H1 (cell line): Measurements from ENCODE around the gene PHF13. TPM values are rescaled to one million over a fixed set of nuclear protein-coding genes. Genes with fewer than 3 reads are reported as not detected.

ENCODE experiments used
- CTCF ChIA-PET: fragments of 300-600 bp; sonication (Branson Sonifier 250); formaldehyde crosslinking; loops from one replicate; lab custom pipeline; 2021; ENCODE audit not compliant: partially characterized antibody; lab: Charles Lee
- POLR2A ChIA-PET: fragments of 300-600 bp; sonication (Branson Sonifier 250); formaldehyde crosslinking; loops from one replicate; lab custom pipeline; 2021; ENCODE audit warnings: inconsistent platforms; ENCODE audit not compliant: partially characterized antibody; lab: Charles Lee
- DNase-seq, 2 experiments: peaks; one replicate each; pipeline versions ENCODE4 v3.0.0 to v3.0.0-alpha.2; 2010 to 2022; ENCODE audit warnings: low spot score in 2 of 2, low read depth in 1 of 2, mixed read lengths in 1 of 2
- FAIRE-seq: peaks from 2 replicates; lab custom pipeline; 2011; peaks lifted over from hg19 to GRCh38; lab: Jason Lieb, UNC
- H2AFZ ChIP-seq: 2 replicates; pipeline ENCODE4 v1.8.1; 2012; ENCODE audit warnings: low read length, inconsistent platforms
- H2AK5ac ChIP-seq: 2 replicates; pipeline ENCODE4 v1.6.1; 2013; ENCODE audit warnings: low read depth, low read length
- H2BK120ac ChIP-seq: replicated peaks from 2 replicates; pipeline ENCODE3; 2013; ENCODE audit warnings: low read depth, low read length, inconsistent platforms
- H2BK12ac ChIP-seq: 2 replicates; pipeline ENCODE4 v1.6.1; 2013; ENCODE audit warnings: low read depth, low read length
- H2BK15ac ChIP-seq: 2 replicates; pipeline ENCODE4 v1.6.1; 2013; ENCODE audit warnings: low read length
- H2BK20ac ChIP-seq: 2 replicates; pipeline ENCODE4 v1.6.1; 2013; ENCODE audit warnings: low read length
- H2BK5ac ChIP-seq: 2 replicates; pipeline ENCODE4 v1.6.1; 2013; ENCODE audit warnings: low read depth, low read length
- H3K14ac ChIP-seq: 2 replicates; pipeline ENCODE4 v1.6.1; 2013; ENCODE audit warnings: inconsistent platforms; ENCODE audit not compliant: insufficient read length
- H3K18ac ChIP-seq: 2 replicates; pipeline ENCODE4 v1.6.1; 2013; ENCODE audit warnings: low read length; ENCODE audit errors: extremely low read depth
- H3K23ac ChIP-seq: 2 replicates; pipeline ENCODE4 v1.6.1; 2013; ENCODE audit warnings: inconsistent platforms; ENCODE audit not compliant: insufficient read length
- H3K23me2 ChIP-seq: 2 replicates; pipeline ENCODE4 v1.6.1; 2013; ENCODE audit warnings: low read depth, low read length
- H3K27ac ChIP-seq: 2 replicates; pipeline ENCODE4 v1.6.1; 2011; ENCODE audit warnings: low read depth, low read length, inconsistent platforms
- H3K27me3 ChIP-seq, 4 experiments: replicated peaks in 1 of 4; 1 replicate in 1 of 4; 2 replicates in 3 of 4; pipeline versions ENCODE4 v1.6.1 to v1.8.1; 2011 to 2013; ENCODE audit warnings: low read length in 3 of 4, mild to moderate bottlenecking in 3 of 4, inconsistent platforms in 2 of 4, mixed read lengths in 2 of 4, moderate library complexity in 1 of 4; ENCODE audit not compliant: control insufficient read depth in 3 of 4, insufficient read depth in 3 of 4; ENCODE audit errors: extremely low read depth in 1 of 4
- H3K36me3 ChIP-seq, 4 experiments: 2 replicates each; pipeline versions ENCODE4 v1.6.1 to v1.8.1; 2011 to 2013; ENCODE audit warnings: mild to moderate bottlenecking in 4 of 4, low read length in 3 of 4, moderate library complexity in 2 of 4, control low read depth in 1 of 4, inconsistent platforms in 1 of 4; ENCODE audit not compliant: insufficient read depth in 4 of 4, control insufficient read depth in 2 of 4
- H3K4ac ChIP-seq: replicated peaks from 2 replicates; pipeline ENCODE3; 2013; ENCODE audit warnings: low read length, low read depth, mixed read lengths, inconsistent platforms; ENCODE audit not compliant: insufficient read length
- H3K4me1 ChIP-seq, 4 experiments: replicated peaks in 1 of 4; 1 replicate in 1 of 4; 2 replicates in 3 of 4; pipeline versions ENCODE4 v1.6.1 to v1.8.1; 2011 to 2013; ENCODE audit warnings: low read length in 3 of 4, inconsistent platforms in 2 of 4, mixed read lengths in 1 of 4; ENCODE audit not compliant: insufficient read depth in 4 of 4, control insufficient read depth in 3 of 4
- H3K4me2 ChIP-seq, 2 experiments: 2 replicates each; pipeline versions ENCODE4 v1.6.1 to v1.8.1; 2011 to 2013; ENCODE audit warnings: low read depth in 2 of 2, low read length in 2 of 2, control low read depth in 1 of 2, inconsistent platforms in 1 of 2, mild to moderate bottlenecking in 1 of 2; ENCODE audit not compliant: insufficient read depth in 1 of 2
- H3K4me3 ChIP-seq, 4 experiments: fragments of 200-600, 300-600 bp in 1 of 4; sonication (generic), shearing (Covaris generic), sonication (Bioruptor Twin) in 1 of 4; 2 replicates each; pipeline versions ENCODE4 v1.5.1 to v1.8.1; 2011 to 2016; ENCODE audit warnings: low read length in 4 of 4, low read depth in 3 of 4, control low read depth in 2 of 4, inconsistent platforms in 2 of 4, mild to moderate bottlenecking in 2 of 4, mixed read lengths in 1 of 4, moderate library complexity in 1 of 4; ENCODE audit not compliant: insufficient read depth in 2 of 4; ENCODE audit errors: extremely low read depth in 1 of 4
- H3K56ac ChIP-seq: replicated peaks from 2 replicates; pipeline ENCODE3; 2013; ENCODE audit warnings: low read depth, mild to moderate bottlenecking, mixed read lengths, low read length, inconsistent platforms; ENCODE audit not compliant: insufficient read length
- H3K79me1 ChIP-seq: 2 replicates; pipeline ENCODE4 v1.6.1; 2013; ENCODE audit warnings: low read depth, low read length, control low read depth
- H3K79me2 ChIP-seq, 2 experiments: 2 replicates each; pipeline versions ENCODE4 v1.6.1 to v1.8.1; 2012 to 2013; ENCODE audit warnings: low read length in 2 of 2, mild to moderate bottlenecking in 2 of 2, inconsistent platforms in 1 of 2; ENCODE audit not compliant: insufficient read depth in 2 of 2, control insufficient read depth in 1 of 2
- H3K9ac ChIP-seq, 4 experiments: replicated peaks in 1 of 4; 1 replicate in 1 of 4; 2 replicates in 3 of 4; pipeline versions ENCODE4 v1.6.1 to v1.8.1; 2011 to 2013; ENCODE audit warnings: low read depth in 3 of 4, low read length in 3 of 4, control low read depth in 2 of 4, mild to moderate bottlenecking in 2 of 4, moderate library complexity in 2 of 4, inconsistent platforms in 1 of 4; ENCODE audit errors: extremely low read depth in 1 of 4
- H3K9me3 ChIP-seq, 2 experiments: 2 replicates each; pipeline versions ENCODE4 v1.6.1 to v1.8.1; 2012 to 2013; ENCODE audit warnings: mild to moderate bottlenecking in 2 of 2, moderate library complexity in 2 of 2, control low read depth in 1 of 2, inconsistent platforms in 1 of 2, low read depth in 1 of 2, low read length in 1 of 2, mixed read lengths in 1 of 2; ENCODE audit not compliant: insufficient read depth in 2 of 2
- H4K20me1 ChIP-seq, 2 experiments: replicated peaks in 1 of 2; 2 replicates each; pipeline versions ENCODE3 to v1.8.1; 2011 to 2013; ENCODE audit warnings: inconsistent platforms in 2 of 2, low read length in 2 of 2, mild to moderate bottlenecking in 1 of 2; ENCODE audit not compliant: insufficient read depth in 2 of 2, control insufficient read depth in 1 of 2
- H4K5ac ChIP-seq: 2 replicates; pipeline ENCODE4 v1.6.1; 2013; ENCODE audit warnings: low read length, low read depth, mixed read lengths, inconsistent platforms; ENCODE audit not compliant: insufficient read length
- H4K8ac ChIP-seq: 2 replicates; pipeline ENCODE4 v1.8.0; 2013; ENCODE audit warnings: mild to moderate bottlenecking, moderate library complexity, low read length, inconsistent platforms; ENCODE audit not compliant: insufficient read depth; ENCODE audit errors: extremely low read depth
- H4K91ac ChIP-seq: replicated peaks from 2 replicates; pipeline ENCODE3; 2013; ENCODE audit warnings: low read length, mixed read lengths, inconsistent platforms; ENCODE audit not compliant: insufficient read length
- ASH2L ChIP-seq: fragments of 200-600, 300-600 bp; sonication (generic); IDR thresholded peaks from one replicate; pipeline ENCODE4 v1.7.1; 2017; ENCODE audit warnings: low read length
- CREB1 ChIP-seq: IDR thresholded peaks from 2 replicates; pipeline ENCODE4 v1.6.1; 2012; ENCODE audit warnings: inconsistent platforms
- CTBP2 ChIP-seq: IDR thresholded peaks from 2 replicates; pipeline ENCODE4 v1.7.0; 2011; ENCODE audit warnings: borderline replicate concordance, mild to moderate bottlenecking, moderate library complexity, mixed read lengths, low read length; ENCODE audit not compliant: insufficient read depth, insufficient read length
- CTCF ChIP-seq, 3 experiments: IDR thresholded peaks; 1 replicate in 2 of 3; 2 replicates in 1 of 3; pipeline versions ENCODE4 v1.5.1 to v1.6.1; 2011; ENCODE audit warnings: low read length in 3 of 3, mild to moderate bottlenecking in 3 of 3, inconsistent platforms in 2 of 3, low read depth in 1 of 3, moderate library complexity in 1 of 3; ENCODE audit not compliant: insufficient read depth in 1 of 3; ENCODE audit errors: control extremely low read depth in 1 of 3
- JUN ChIP-seq: IDR thresholded peaks from 2 replicates; pipeline ENCODE4 v1.6.1; 2011; ENCODE audit warnings: low read depth, mild to moderate bottlenecking, improper control_type of control experiment, low read length
- NRF1 ChIP-seq: IDR thresholded peaks from 2 replicates; pipeline ENCODE4 v1.6.1; 2011; ENCODE audit warnings: mild to moderate bottlenecking, low read depth, low read length, improper control_type of control experiment
- POU5F1 ChIP-seq: IDR thresholded peaks from 2 replicates; pipeline ENCODE4 v1.6.1; 2011; ENCODE audit warnings: low read depth, mild to moderate bottlenecking, low read length, moderate library complexity
- SAP30 ChIP-seq: fragments of 300-600 bp; sonication (generic); IDR thresholded peaks from 2 replicates; pipeline ENCODE4 v1.7.1; 2012; ENCODE audit warnings: low read length, moderate library complexity, mild to moderate bottlenecking, inconsistent platforms; ENCODE audit not compliant: insufficient read depth, insufficient replicate concordance
- SIX5 ChIP-seq: IDR thresholded peaks from 2 replicates; pipeline ENCODE4 v1.6.1; 2011; ENCODE audit warnings: mild to moderate bottlenecking, low read depth, low read length
- YY1 ChIP-seq: IDR thresholded peaks from 2 replicates; pipeline ENCODE4 v1.6.1; 2011; ENCODE audit warnings: low read depth, mild to moderate bottlenecking, low read length
- WGBS, 2 experiments: shearing (Covaris generic) in 1 of 2; methylation state at CpG; one replicate each; pipeline versions ENCODE4 v1.1.6 to v1.1.7; 2013 to 2015; ENCODE audit warnings: low lambda C conversion rate in 2 of 2, mixed read lengths in 2 of 2, inconsistent platforms in 1 of 2, low coverage in 1 of 2, missing lambda C conversion rate in 1 of 2; ENCODE audit not compliant: insufficient replicate concordance in 2 of 2, insufficient coverage in 1 of 2, insufficient read length in 1 of 2; ENCODE audit errors: extremely low coverage in 1 of 2, missing lambda C conversion rate in 1 of 2; 5-methylcytosine and 5-hydroxymethylcytosine counted together
- polyA plus RNA-seq, 7 experiments: library from polyadenylated mRNA; depleted of rRNA in 3 of 7; stranded (reverse) in 5 of 7; unstranded in 2 of 7; fragments of >200 nt in 5 of 7; fragments of 200-250 nt in 2 of 7; gene quantifications; 1 replicate in 5 of 7; 2 replicates in 1 of 7; 4 replicates in 1 of 7; pipeline versions ENCODE4 v1.2.1 to v1.2.3, GENCODE V29; 2011 to 2013; ENCODE audit warnings: missing spikeins in 2 of 7, mixed read lengths in 2 of 7
- total RNA-seq: library from RNA; stranded (reverse); fragmentation: NEBNext Ultra II Directional; extraction: Animal tissue kit (Norgen Biotek cat#: 25700); gene quantifications from 2 replicates; pipeline ENCODE4 v1.2.1, GENCODE V29; 2021

Gene PHF13
- total and polyA plus RNA-seq, 2 of the 8 experiments (the other 6 are each of a cell fraction or from before 2014, with no cell fraction given): 11.7 to 39.6 TPM

GRCh38 chr1:6628971-6629479 is 15.5 kb downstream of the PHF13 start:
- 89% methylated on average over 12 of the region's 12 CpGs; no CpG with 5 or more reads in 1 of the 2 experiments for WGBS, 2 experiments
- no peak overlapping the region for H3K56ac ChIP-seq
- H3K23ac ChIP-seq: no peak overlapping the region
- ChIA-PET POLR2A (interaction anchor here (0.8 to 14.3 kb wide), 2 partner anchors 11 to 29 kb away, joined by 3 to 175 read pairs; partner anchors contain the start of gene KLHL21), CTCF (interaction anchor here (0.8 to 2.7 kb wide), 3 partner anchors 8 to 17 kb away, joined by 3 to 10 read pairs (median 4); no protein-coding TSS in a partner anchor)
- no peak overlapping the region for H2AFZ ChIP-seq
- 0 out of 7 replicates have a peak, but pooled peaks cover 0 to 2% (median 0%) of the 10 kb centered on the region in 4 experiments for H3K4me1 ChIP-seq
- DNase-seq: no peak
- no peak overlapping the region for H2BK15ac ChIP-seq
- no peak overlapping the region for H3K4me2 ChIP-seq
- peaks cover 0 to 11% of the 10 kb centered on the region in 2 experiments; a peak in 3 of 4 replicates for H3K79me2 ChIP-seq
- no peaks in the 10 kb centered on the region for H3K9me3 ChIP-seq
- H3K4ac ChIP-seq: no peak overlapping the region
- no peak overlapping the region for H3K27ac ChIP-seq
- H3K14ac ChIP-seq: no peak overlapping the region
- H2BK120ac ChIP-seq: no peak overlapping the region
- H3K4me3 ChIP-seq: no peak overlapping the region
- H4K5ac ChIP-seq: no peak overlapping the region
- no peaks in the 10 kb centered on the region for H3K27me3 ChIP-seq
- no peak overlapping the region for H4K91ac ChIP-seq
- no peak for FAIRE-seq
- peaks cover 0 to 21% (median 2%) of the 10 kb centered on the region in 4 experiments; a peak in 5 of 8 replicates for H3K36me3 ChIP-seq
- no peaks in the 10 kb centered on the region; the same call in 1 of the 2 replicates for H3K23me2 ChIP-seq
- no peak overlapping the region for H2AK5ac ChIP-seq
- H2BK5ac ChIP-seq: no peak overlapping the region
- peaks cover 2% of the 10 kb centered on the region; the same call in 1 of the 2 replicates for H3K79me1 ChIP-seq
- no peak overlapping the region for H3K9ac ChIP-seq
- no peak overlapping the region for H2BK20ac ChIP-seq
- peaks cover under 1 to 11% of the 10 kb centered on the region in 2 experiments for H4K20me1 ChIP-seq
- H3K18ac ChIP-seq: no peak overlapping the region
- H4K8ac ChIP-seq: no peak overlapping the region
- no peak overlapping the region for H2BK12ac ChIP-seq
- TF ChIP-seq YY1: no peak
- no peak for TF ChIP-seq CTCF (IDR thresholded peaks at IDR 0.05; ENCODE audit: control extremely low read depth in 1 of 3, insufficient read depth in 1 of 3, low read depth in 1 of 3, low read length in 3 of 3)
- no peak for TF ChIP-seq ASH2L
- no peak for TF ChIP-seq SIX5
- no peak for TF ChIP-seq CTBP2
- no peak for TF ChIP-seq NRF1
- TF ChIP-seq POU5F1: no peak
- TF ChIP-seq SAP30: no peak
- no peak for TF ChIP-seq CREB1
- no peak for TF ChIP-seq JUN
